Right cardiac atrium (tissue), 5 donors: ENCODE results near the gene BPIFB2. TPM values are rescaled to one million over a fixed set of nuclear protein-coding genes. Genes with fewer than 3 reads are reported as not detected.

Source experiments
- ATAC-seq, 2 donors: fragments of 200-7000 bp; cut with Tn5 transposase; one replicate each; pipeline versions ENCODE4 v1.8.0 to v1.9.1; 2020; ENCODE audit warnings: moderate library complexity in 2 of 2, mild to moderate bottlenecking in 1 of 2
- DNase-seq, 3 donors: peaks; one replicate each; pipeline ENCODE4 v3.0.0-alpha.2; 2020
- H3K27ac ChIP-seq: one replicate; pipeline ENCODE4 v1.5.1; 2013; ENCODE audit warnings: mild to moderate bottlenecking, low read length, control low read depth, moderate library complexity
- H3K27me3 ChIP-seq: one replicate; pipeline ENCODE4 v1.6.1; 2013; ENCODE audit not compliant: control insufficient read depth, insufficient read depth
- H3K4me1 ChIP-seq: one replicate; pipeline ENCODE4 v1.6.1; 2013; ENCODE audit warnings: low read length; ENCODE audit not compliant: control insufficient read depth, insufficient read depth
- H3K4me3 ChIP-seq: one replicate; pipeline ENCODE4 v1.5.1; 2013; ENCODE audit warnings: low read length, control low read depth
- H3K9me3 ChIP-seq: one replicate; pipeline ENCODE4 v1.6.1; 2013; ENCODE audit warnings: low read length; ENCODE audit not compliant: control insufficient read depth
- WGBS: extraction: QIAGEN DNeasy Blood & Tissue Kit; methylation state at CpG from one replicate; pipeline ENCODE4 v1.1.7; 2013; 5-methylcytosine and 5-hydroxymethylcytosine counted together
- intact Hi-C, 4 donors: fragments of 100-400 bp; cut with DNase I; formaldehyde crosslinking; loops; one replicate each; pipeline versions ENCODE4 v1.11.0 to v1.14.0; 2022 to 2023
- polyA plus RNA-seq: library from polyadenylated mRNA; stranded (reverse); fragments of 200-250 nt; gene quantifications from one replicate; pipeline ENCODE4 v1.2.3, GENCODE V29; 2013
- total RNA-seq, 4 donors: library from RNA; stranded (reverse); fragmentation: NEBNext Ultra II Directional; extraction: Animal tissue kit (Norgen Biotek cat#: 25700); gene quantifications; one replicate each; pipeline ENCODE4 v1.2.1, GENCODE V29; 2021
- donor health status: healthy with polysubstance abuse.
- donor health status: DM: no; HTN: yes; CAD: no.
- donor health status: DM: no; HTN: no; CAD: no.
- donor health status: DM: no; HTN: yes; CAD: no; lungs with severe emphysema.
- donor health status: DM: yes; HTN: yes; CAD: no.

Gene BPIFB2
- total and polyA plus RNA-seq, 5 donors: not detected

DNA sequence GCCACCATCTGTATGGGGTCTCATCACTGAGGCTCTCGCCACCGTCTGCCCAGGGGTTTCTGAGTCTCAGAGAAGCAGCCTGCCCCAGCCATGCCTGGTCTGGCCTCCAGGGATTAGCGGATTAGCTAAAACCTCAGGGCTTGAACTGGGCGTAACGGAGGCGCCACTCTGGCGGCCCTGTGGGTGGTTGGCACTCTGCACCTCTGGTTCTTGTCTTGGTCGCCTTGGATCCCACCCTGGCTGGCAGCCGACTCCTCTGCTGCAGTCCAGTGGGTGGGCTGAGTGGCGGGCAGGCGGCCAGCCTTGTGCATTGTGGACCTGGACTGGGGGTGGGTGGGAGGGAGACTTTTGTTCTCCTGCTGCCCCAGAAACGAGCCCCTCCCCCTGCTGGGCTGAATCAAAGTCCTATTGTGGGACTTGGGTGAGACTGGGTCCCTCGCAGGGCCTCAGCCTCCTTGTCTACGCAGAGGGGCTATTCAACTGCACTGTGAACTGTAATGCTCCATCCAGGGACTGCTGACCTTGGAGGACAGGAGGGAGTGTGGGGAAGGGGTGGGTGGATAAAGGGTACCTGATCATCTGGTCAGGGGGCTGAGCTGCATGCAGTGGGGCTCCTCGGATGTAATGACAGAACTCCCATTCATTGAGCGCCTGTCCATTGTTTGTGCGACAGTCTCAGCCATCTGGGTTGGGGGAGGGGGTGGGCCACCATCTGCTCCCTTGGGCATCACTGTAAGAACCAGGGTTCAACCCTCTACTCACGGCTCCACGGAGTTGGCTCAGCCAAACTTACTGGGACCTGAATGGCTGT lies 27.2 kb upstream of the BPIFB2 start:
- H3K4me1 ChIP-seq: no peaks in the 10 kb centered on the region
- no peak overlapping the region for H3K27ac ChIP-seq
- intact Hi-C loops: no loop called here
- no peaks in the 10 kb centered on the region for H3K27me3 ChIP-seq
- H3K4me3 ChIP-seq: no peak overlapping the region
- ATAC-seq (no peak), DNase-seq (peak; percentile 37 to 81 (median 76))
- H3K9me3 ChIP-seq: no peaks in the 10 kb centered on the region
- 58% methylated on average over 19 of the region's 19 CpGs for WGBS

DNA sequence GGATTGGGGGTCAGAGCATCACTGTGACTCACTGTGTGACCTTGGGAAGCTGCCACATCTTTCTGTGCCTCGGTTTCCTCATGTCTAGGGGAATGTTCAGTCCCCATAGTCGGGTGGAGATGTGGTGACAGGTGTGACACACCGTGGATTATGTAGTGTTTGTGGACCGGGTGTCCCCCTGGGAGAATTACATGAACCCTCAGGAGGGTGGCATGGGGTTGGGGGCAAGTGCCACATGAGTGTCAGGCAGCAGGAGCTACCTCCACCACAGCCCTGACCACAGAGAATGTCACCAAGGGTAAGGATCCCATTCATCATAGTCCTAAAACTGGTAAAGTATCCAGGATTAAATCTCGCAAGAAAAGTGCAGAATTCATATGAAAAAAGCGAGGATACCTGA lies 26.5 kb upstream of the BPIFB2 start:
- Histone ChIP-seq H3K27ac (no peak overlapping the region), H3K4me3 (no peak overlapping the region), H3K9me3 (no peaks in the 10 kb centered on the region), H3K27me3 (no peaks in the 10 kb centered on the region), H3K4me1 (no peaks in the 10 kb centered on the region)
- intact Hi-C loops: no loop called here
- ATAC-seq: no peak
- DNase-seq: no peak
- WGBS: 80% methylated on average over 6 of the region's 6 CpGs

DNA sequence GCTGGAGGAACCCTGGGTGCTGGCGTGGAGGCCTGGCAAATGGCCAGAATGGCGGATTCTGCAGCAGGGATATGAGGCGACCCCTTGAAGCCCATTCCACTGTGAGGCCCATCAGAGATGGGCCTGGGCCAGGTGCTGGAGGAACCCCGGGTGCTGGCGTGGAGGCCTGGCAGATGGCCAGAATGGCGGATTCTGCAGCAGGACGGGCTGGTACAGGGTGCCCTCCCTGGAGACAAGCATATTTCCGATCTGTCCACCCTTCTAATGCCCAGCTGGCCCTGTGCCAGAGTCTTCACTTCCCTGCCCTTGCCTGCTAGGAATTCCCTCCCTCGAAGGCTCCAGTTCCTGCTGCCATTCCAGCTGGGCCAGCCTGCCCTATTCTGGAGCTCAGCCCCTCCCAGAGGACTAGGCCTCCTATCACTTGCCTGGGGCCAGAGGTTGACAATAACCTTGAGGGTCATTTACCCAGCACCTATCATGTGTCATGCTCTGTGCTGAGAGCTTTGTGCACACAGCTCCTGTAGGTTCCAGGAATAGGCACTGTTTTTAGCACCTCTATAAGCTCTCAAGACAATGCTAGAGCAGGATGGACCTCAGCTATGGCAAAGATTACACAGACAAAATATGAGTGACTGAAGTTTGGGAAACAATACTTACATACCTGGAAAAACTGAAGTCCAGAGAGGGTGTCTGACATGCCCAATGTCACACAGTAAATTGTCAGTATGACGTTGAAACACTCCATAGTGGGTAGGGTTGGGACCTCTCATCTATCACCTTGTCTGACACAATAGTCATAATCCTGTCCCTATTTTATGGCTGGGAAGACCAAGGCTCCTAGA lies 24.7 kb upstream of the BPIFB2 start:
- Histone ChIP-seq H3K9me3 (no peaks in the 10 kb centered on the region), H3K4me1 (no peaks in the 10 kb centered on the region), H3K27me3 (no peaks in the 10 kb centered on the region), H3K27ac (peak overlapping the region; percentile 84), H3K4me3 (no peak overlapping the region)
- ATAC-seq: peak; percentile 71 to 81
- WGBS: 35% methylated on average over 10 of the region's 10 CpGs
- peak; percentile 38 to 77 (median 71) for DNase-seq
- intact Hi-C loops: no loop called here

DNA sequence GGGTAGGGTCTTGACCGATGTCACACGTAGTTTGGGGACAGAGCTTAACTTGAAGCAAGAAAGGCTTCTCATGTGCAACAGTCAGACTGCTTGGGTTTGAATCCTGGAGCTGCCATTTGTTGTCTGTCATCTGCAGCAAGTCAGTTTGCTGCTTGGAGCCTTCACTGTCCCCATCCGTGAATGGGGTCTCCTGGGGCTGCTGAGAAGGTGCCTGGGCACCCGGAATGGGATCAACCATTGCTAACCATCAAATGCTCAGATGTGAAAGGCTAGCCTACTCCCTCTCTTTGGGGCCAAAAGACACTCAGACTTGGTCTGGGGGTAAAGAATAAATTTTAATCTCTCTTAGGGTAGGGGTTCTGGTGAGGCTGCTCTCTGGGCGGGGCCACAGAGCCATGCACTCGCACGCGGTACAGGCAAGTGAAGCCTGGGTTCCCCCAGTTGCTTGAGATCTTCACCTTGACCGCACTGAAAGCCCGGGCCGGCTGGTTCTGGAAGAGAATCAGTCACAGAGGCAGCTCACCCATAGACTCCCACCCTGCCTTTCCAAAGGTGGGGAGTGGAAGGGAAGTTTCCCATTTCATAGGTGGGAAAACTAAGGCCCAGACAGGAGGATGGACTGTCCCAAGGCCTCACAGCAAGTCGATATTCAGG lies 23.9 kb upstream of the BPIFB2 start:
- ATAC-seq (no peak), DNase-seq (no peak)
- intact Hi-C loops: no loop called here
- 83% methylated on average over 12 of the region's 12 CpGs for WGBS
- peak overlapping the region; percentile 84 for H3K27ac ChIP-seq
- H3K9me3 ChIP-seq: no peaks in the 10 kb centered on the region
- H3K4me3 ChIP-seq: no peak overlapping the region
- H3K4me1 ChIP-seq: no peaks in the 10 kb centered on the region
- H3K27me3 ChIP-seq: no peaks in the 10 kb centered on the region

DNA sequence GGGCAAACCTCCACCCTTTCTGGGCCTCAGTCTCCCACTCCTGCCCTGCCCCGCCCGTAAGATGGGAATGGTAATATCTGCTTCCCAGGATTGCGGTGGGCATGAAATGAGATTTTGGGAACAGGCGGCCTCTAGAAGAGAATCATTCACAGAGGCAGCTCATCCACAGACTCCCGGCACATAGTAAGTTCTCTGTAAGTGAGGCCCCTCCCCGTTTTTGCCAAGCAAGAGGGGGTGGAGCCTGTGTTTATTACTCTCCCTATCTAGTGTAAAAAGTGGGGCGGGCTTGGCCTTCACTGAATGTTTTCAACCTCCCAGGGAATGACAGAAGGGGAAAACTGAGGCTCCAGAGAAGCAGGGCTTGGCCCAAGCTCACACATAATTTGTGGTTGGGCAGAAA lies 23.3 kb upstream of the BPIFB2 start:
- 63% methylated on average over 7 of the region's 7 CpGs for WGBS
- intact Hi-C loops: no loop called here
- no peaks in the 10 kb centered on the region for H3K9me3 ChIP-seq
- DNase-seq: no peak
- H3K4me3 ChIP-seq: no peak overlapping the region
- ATAC-seq: no peak
- no peak overlapping the region for H3K27ac ChIP-seq
- H3K27me3 ChIP-seq: no peaks in the 10 kb centered on the region
- H3K4me1 ChIP-seq: no peaks in the 10 kb centered on the region

DNA sequence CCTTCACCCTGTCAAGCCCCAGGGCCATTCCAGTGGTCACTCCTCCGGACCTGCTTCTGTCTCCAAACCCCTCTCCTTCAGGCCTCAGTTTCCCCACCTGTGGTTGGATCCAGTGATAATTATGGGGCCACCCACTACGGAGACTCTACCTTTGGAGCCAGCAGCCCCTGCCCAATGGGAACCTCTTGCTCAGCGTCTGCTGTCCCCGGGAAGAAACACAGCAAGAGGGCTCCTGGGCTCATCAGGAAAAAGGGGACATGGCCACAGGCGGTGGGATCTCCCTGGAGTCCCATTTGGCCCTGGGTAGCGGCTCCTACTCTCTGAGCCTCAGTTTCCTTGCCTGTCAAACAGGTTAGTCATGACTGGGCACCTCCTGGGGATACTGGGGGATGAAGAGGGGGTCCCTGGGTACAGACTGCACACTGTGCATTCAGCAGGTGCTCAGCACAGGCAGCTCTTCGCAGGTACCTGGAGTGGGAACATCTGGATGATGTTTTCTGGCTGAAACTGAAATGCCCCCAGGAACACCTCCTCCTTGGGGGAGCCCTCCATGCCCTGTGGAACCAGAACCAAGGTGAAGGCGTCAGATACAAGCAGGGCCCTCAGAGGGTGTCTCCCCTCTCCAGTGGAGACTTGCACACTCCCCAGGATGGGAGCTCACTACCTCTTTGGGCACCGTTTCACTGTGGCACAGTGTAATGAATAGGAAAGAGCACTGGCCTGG lies 22.7 kb upstream of the BPIFB2 start:
- Histone ChIP-seq H3K27ac (no peak overlapping the region), H3K9me3 (no peaks in the 10 kb centered on the region), H3K4me3 (no peak overlapping the region), H3K4me1 (no peaks in the 10 kb centered on the region), H3K27me3 (no peaks in the 10 kb centered on the region)
- no peak for ATAC-seq
- intact Hi-C loops: no loop called here
- DNase-seq: no peak
- WGBS: 83% methylated on average over 9 of the region's 9 CpGs

DNA sequence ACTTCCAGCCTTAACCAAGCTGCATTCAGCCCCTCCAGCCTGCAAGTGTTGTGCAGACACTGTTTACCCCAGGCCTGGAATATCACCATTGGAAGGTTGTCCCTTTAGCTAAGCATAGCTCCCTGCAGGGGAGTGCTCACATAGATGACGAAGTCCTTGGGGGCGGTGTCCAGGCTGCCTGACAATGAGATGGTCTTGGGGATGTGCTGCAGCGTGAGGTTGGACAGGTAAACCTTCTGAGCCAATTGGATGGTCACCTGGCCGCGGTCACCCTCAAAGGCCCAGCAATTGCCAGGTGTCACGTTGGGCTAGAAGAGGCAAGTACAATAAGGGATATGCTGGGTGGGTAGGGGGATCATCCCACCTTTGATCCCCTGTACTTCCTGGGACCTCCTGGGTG lies 21.9 kb upstream of the BPIFB2 start:
- no peaks in the 10 kb centered on the region for H3K27me3 ChIP-seq
- intact Hi-C loops: no loop called here
- no peaks in the 10 kb centered on the region for H3K4me1 ChIP-seq
- no peak overlapping the region for H3K4me3 ChIP-seq
- WGBS: 89% methylated on average over 6 of the region's 6 CpGs
- DNase-seq (no peak), ATAC-seq (no peak)
- H3K9me3 ChIP-seq: no peaks in the 10 kb centered on the region
- H3K27ac ChIP-seq: no peak overlapping the region

DNA sequence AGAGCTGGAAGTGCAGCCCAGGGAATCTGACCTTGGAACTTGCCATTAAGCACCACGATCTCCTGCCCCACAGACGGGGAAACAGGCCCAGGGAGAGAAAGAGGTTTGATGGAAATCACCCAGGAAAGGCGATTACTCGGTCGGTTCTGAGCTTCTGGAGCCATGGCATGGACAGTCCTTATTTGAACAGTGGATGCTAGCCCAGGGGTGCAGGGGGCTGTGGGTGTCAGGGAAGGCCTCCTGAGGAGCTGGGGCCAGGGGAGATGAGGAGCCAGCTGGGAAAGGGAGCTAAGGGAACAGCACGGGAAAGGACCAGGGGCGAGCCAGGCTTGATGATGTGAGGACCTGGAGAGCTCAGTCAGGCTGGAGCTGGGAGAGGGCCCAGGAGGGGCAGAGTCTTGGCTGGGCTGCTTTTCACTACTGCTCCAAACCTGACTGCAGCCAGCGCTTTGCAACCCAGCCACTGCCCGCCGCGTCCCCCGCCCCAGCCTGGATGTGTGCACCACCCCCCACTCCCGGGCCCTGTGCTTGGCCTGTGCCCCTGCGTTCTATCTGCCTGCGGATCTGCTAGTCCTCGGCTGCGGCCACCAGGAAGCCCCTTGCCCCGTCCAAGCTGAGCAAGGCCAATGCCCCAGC lies 21.1 kb upstream of the BPIFB2 start:
- 77% methylated on average over 18 of the region's 18 CpGs for WGBS
- no peak for ATAC-seq

DNA sequence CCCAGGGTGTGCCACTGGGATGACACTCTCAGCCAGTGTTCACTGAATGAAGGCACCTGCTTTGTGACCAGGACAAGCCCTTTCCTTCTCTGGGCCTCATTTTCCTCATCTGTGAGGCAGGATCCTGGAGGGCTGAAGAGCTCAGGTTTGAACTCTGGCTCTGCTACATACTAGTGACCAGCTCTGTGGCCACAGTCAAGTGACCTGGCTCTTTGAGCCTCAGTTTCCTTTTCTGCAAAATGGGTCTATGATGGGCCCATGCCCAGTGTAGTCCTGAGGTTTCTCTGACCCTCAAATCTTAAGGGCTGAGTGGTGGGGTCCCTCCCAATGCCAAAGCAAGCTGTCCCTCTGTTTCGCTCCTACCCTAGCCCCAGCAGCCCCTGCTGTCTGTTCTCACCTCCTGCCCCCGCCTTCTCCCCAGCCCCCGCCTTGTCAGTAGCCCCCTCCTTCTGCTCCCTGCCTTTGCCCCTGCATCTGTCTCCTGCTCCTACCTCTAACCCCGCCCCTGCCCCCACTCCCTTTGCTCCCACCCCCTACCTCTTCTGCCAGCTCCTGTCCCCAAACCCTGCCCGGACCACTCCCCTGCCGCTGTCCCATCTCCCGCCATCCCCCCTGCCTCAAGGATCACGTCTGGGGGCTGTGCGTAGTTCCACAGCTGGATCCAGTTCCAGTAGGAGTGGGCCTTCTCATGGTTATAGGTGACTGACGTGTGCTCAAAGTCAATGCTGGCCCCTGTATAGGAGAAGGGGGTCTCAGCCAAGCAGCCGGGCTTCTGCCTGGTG lies 20.3 kb upstream of the BPIFB2 start:
- Histone ChIP-seq H3K4me1 (no peaks in the 10 kb centered on the region), H3K9me3 (no peaks in the 10 kb centered on the region), H3K27me3 (no peaks in the 10 kb centered on the region), H3K4me3 (no peak overlapping the region), H3K27ac (no peak overlapping the region)
- no peak for DNase-seq
- no peak for ATAC-seq
- intact Hi-C loops: no loop called here
- 80% methylated on average over 11 of the region's 11 CpGs for WGBS

More for the DNA sequence above, 21.1 kb upstream of the BPIFB2 start:
- no peak for DNase-seq
- H3K9me3 ChIP-seq: no peaks in the 10 kb centered on the region
- intact Hi-C loops: no loop called here
- H3K27ac ChIP-seq: no peak overlapping the region
- H3K27me3 ChIP-seq: no peaks in the 10 kb centered on the region
- no peak overlapping the region for H3K4me3 ChIP-seq
- H3K4me1 ChIP-seq: no peaks in the 10 kb centered on the region

DNA sequence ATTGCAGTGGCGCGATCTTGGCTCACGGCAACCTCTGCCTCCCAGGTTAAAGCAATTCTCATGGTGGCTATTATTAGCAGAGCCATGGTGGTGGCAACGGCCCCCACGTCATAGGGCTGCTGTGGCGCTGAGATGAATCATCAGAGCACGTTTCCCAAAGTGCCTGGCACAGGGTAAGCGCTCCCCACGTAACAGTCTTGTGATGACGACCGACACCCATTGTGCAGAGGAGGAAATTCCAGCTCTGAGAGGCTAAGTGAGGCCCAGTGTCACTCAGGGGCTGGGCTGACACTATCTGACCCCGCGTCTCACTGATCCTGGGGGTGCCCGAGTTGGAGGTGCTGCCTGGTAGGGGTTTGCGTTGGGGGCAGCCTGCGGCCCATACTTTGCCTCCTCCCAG lies 19.5 kb upstream of the BPIFB2 start:
- DNase-seq (peak in 1 of 3 donors; percentile 35), ATAC-seq (peak; percentile 34 to 84)
- Histone ChIP-seq H3K27ac (no peak overlapping the region), H3K9me3 (no peaks in the 10 kb centered on the region), H3K4me1 (no peaks in the 10 kb centered on the region), H3K4me3 (no peak overlapping the region), H3K27me3 (no peaks in the 10 kb centered on the region)
- intact Hi-C loops: no loop called here
- WGBS: 59% methylated on average over 16 of the region's 16 CpGs
